Naive thymus-derived CD4-positive, alpha-beta T cell (primary cell): ENCODE measurements around the gene FTCD. TPM values are rescaled to one million over a fixed set of nuclear protein-coding genes. Genes with fewer than 3 reads are reported as not detected.
A peak's percentile ranks its signal among the peaks of the same experiment; 100 is the strongest.
"Not testable (repeated sequence)": the region's sequence is repeated elsewhere in the genome, so short reads cannot be mapped to it uniquely, and the experiment has no call there.

Experiments used
- ATAC-seq: fragments of 150-1000 bp; cut with Tn5 transposase; 2 replicates; pipeline ENCODE4 v1.10.0; 2021; ENCODE audit warnings: mild to moderate bottlenecking, moderate library complexity
- CTCF ChIA-PET: fragments of 350-600 bp; sonication (Branson Sonifier 250); formaldehyde crosslinking; loops from one replicate; lab custom pipeline; 2021; ENCODE audit warnings: antibody characterized with exemption; lab: Charles Lee
- POLR2A ChIA-PET: fragments of 350-600 bp; sonication (Branson Sonifier 250); formaldehyde crosslinking; loops from one replicate; lab custom pipeline; 2021; ENCODE audit warnings: antibody characterized with exemption, inconsistent platforms; lab: Charles Lee
- DNase-seq, 9 donors: peaks; one replicate each; pipeline versions ENCODE4 v3.0.0 to v3.0.0-alpha.2; 2020 to 2022; ENCODE audit warnings: mixed read lengths in 1 of 9
- H3K27ac ChIP-seq: one replicate; pipeline ENCODE4 v1.7.0; 2013; ENCODE audit warnings: mild to moderate bottlenecking, low read depth, low read length, moderate library complexity
- H3K27me3 ChIP-seq, 2 donors: one replicate each; pipeline ENCODE4 v1.7.0; 2013; ENCODE audit warnings: low read length in 2 of 2, mild to moderate bottlenecking in 2 of 2, moderate library complexity in 2 of 2; ENCODE audit not compliant: control insufficient read depth in 2 of 2, insufficient read depth in 2 of 2
- H3K36me3 ChIP-seq, 3 experiments: 1 replicate in 2 of 3; 2 replicates in 1 of 3; pipeline ENCODE4 v1.7.0; 2013; ENCODE audit warnings: low read length in 3 of 3, mild to moderate bottlenecking in 3 of 3, moderate library complexity in 1 of 3; ENCODE audit not compliant: insufficient read depth in 3 of 3, control insufficient read depth in 2 of 3
- H3K4me1 ChIP-seq, 2 donors: one replicate each; pipeline ENCODE4 v1.7.0; 2013; ENCODE audit warnings: low read length in 2 of 2, mild to moderate bottlenecking in 2 of 2, moderate library complexity in 1 of 2; ENCODE audit not compliant: control insufficient read depth in 2 of 2, insufficient read depth in 2 of 2
- H3K4me3 ChIP-seq: 2 replicates; pipeline ENCODE4 v1.7.0; 2013; ENCODE audit warnings: mild to moderate bottlenecking, low read length
- H3K9me3 ChIP-seq, 3 experiments: 1 replicate in 2 of 3; 2 replicates in 1 of 3; pipeline ENCODE4 v1.7.0; 2013; ENCODE audit warnings: low read length in 3 of 3; ENCODE audit not compliant: control insufficient read depth in 2 of 3
- H3K27ac Mint-ChIP-seq, 9 donors: one replicate each; pipeline ENCODE4 v1.8.0; 2020 to 2022; ENCODE audit warnings: mixed read lengths in 9 of 9, mild to moderate bottlenecking in 8 of 9, moderate library complexity in 5 of 9, inconsistent platforms in 2 of 9
- H3K27me3 Mint-ChIP-seq, 5 donors: one replicate each; pipeline ENCODE4 v1.8.0; 2021 to 2022; ENCODE audit warnings: mixed read lengths in 5 of 5, mild to moderate bottlenecking in 1 of 5
- H3K36me3 Mint-ChIP-seq, 5 donors: one replicate each; pipeline ENCODE4 v1.8.0; 2020 to 2022; ENCODE audit warnings: mixed read lengths in 5 of 5, mild to moderate bottlenecking in 3 of 5, inconsistent platforms in 1 of 5
- H3K4me1 Mint-ChIP-seq, 7 donors: one replicate each; pipeline ENCODE4 v1.8.0; 2020 to 2022; ENCODE audit warnings: mixed read lengths in 7 of 7, mild to moderate bottlenecking in 3 of 7, inconsistent platforms in 1 of 7
- H3K4me3 Mint-ChIP-seq, 10 donors: one replicate each; pipeline ENCODE4 v1.8.0; 2020 to 2022; ENCODE audit warnings: mild to moderate bottlenecking in 10 of 10, mixed read lengths in 10 of 10, moderate library complexity in 6 of 10, inconsistent platforms in 2 of 10
- H3K9me3 Mint-ChIP-seq, 11 donors: one replicate each; pipeline ENCODE4 v1.8.0; 2020 to 2022; ENCODE audit warnings: mixed read lengths in 11 of 11, mild to moderate bottlenecking in 4 of 11, inconsistent platforms in 1 of 11, moderate library complexity in 1 of 11
- intact Hi-C, 2 donors: fragments of 100-400 bp; cut with micrococcal nuclease; formaldehyde crosslinking; loops; one replicate each; pipeline ENCODE4 v1.15.1; 2023
- polyA plus RNA-seq, 2 donors: library from polyadenylated mRNA; unstranded; fragments of 300-500 nt; fragmentation: Illumina TruSeq; gene quantifications; one replicate each; pipeline ENCODE4 v1.2.3, GENCODE V29; 2021
- total RNA-seq, 6 experiments: library from RNA in 5 of 6; stranded (reverse) in 5 of 6; gene quantifications; 1 replicate in 5 of 6; 2 replicates in 1 of 6; pipeline ENCODE4 v1.2.3 and lab custom pipeline; 2021 to 2026

Gene FTCD, protein sequence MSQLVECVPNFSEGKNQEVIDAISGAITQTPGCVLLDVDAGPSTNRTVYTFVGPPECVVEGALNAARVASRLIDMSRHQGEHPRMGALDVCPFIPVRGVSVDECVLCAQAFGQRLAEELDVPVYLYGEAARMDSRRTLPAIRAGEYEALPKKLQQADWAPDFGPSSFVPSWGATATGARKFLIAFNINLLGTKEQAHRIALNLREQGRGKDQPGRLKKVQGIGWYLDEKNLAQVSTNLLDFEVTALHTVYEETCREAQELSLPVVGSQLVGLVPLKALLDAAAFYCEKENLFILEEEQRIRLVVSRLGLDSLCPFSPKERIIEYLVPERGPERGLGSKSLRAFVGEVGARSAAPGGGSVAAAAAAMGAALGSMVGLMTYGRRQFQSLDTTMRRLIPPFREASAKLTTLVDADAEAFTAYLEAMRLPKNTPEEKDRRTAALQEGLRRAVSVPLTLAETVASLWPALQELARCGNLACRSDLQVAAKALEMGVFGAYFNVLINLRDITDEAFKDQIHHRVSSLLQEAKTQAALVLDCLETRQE
- total RNA-seq, result 1 to 10 TPM in 3 of 5 experiments, under 1 TPM in 2; 0.29 to 5.7 (median 2.0) TPM
- polyA plus RNA-seq, result not detected
- 0.54 reads per million for total RNA-seq (lab: John Stamatoyannopoulos, UW)

DNA sequence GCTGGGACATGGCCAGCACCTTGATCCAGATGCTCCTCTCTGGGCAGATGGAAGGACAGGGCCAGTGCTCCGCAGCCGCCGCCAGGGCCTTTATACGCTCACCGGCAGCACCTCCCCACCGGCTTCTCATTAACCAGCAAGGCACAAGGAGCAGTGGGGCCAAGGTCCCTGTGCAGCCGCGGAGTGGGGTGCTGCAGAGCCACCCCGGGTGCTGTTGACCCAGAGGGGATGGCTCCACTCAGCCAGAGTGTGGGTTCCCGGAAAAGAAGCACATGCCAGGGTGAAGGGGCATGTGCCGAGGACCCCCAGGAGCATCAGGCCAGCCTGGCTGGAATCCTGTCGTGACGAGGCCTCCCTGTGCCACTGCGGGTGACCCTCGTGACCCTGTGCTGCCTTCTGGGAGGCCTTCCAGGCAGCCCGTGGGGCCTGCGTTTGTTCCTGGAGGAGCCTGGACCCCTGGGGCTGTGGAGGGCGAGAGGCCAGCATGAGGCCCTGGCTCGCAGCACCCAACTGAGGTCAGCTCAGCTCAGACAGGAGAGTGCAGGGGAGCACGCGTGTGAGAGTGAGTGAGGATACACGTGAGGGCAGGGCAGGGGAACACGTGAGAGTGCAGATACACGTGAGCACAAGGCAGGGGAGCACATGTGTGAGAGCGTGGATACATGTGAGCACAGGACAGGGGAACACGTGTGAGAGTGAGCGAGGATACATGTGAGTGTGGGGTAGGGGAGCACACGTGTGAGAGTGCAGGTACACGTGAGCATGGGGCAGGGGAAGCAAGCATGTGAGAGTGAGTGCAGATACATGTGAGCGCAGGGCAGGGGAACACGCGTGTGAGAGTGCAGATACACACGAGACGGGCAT, at the start of gene FTCD:
Gene FTCD, minus strand, starts transcription at position 66 of the 864 bp plus-strand sequence. Its CDS starts 56 bp downstream, at position 10.
- no peak within 1 kb of the TSS for H3K27ac ChIP-seq
- intact Hi-C loops, result no loop called here
- no peaks in the 10 kb centered on the region for H3K9me3 ChIP-seq
- no peaks in the 10 kb centered on the region for H3K36me3 ChIP-seq
- ChIA-PET POLR2A (no interaction called here), CTCF (no interaction called here)
- no peak within 1 kb of the TSS for H3K27ac Mint-ChIP-seq
- H3K4me3 Mint-ChIP-seq, result no peak within 1 kb of the TSS
- no peaks in the 10 kb centered on the region for H3K27me3 ChIP-seq
- no peaks in the 10 kb centered on the region for H3K9me3 Mint-ChIP-seq
- no peaks in the 10 kb centered on the region for H3K36me3 Mint-ChIP-seq
- no peaks in the 10 kb centered on the region for H3K27me3 Mint-ChIP-seq
- H3K4me3 ChIP-seq, result no peak within 1 kb of the TSS
- peak in 2 of 9 donors; percentile 4 to 16 for DNase-seq
- H3K4me1 Mint-ChIP-seq, result peaks cover 0 to 4% (median 0%) of the 10 kb centered on the region in 7 donors
- H3K4me1 ChIP-seq, result no peaks in the 10 kb centered on the region
- no peak for ATAC-seq

DNA sequence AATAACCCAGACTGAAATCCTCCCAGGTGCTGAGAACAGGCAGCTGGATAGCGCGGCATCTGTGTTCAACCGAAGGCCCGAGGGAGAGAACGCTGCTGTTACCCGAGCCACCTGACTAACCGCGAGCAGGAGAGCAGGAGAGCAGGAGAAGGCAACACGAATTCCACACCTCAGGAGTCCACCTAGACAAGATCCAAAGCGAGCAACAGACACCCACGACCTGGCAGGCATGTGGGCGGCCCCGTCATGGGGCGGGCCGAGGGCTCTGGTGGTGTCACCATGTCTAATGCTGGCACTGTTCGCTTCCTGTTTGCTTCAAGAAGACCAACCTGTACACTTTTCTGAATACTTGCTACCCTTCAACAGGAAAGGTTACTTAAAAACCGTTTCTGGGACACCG, 49.8 kb upstream of the FTCD start:
- no peaks in the 10 kb centered on the region for H3K4me1 ChIP-seq
- ChIA-PET CTCF (no interaction called here), POLR2A (no interaction called here)
- ATAC-seq (no peak), DNase-seq (no peak)
- Mint-ChIP-seq H3K27ac (no peak overlapping the region), H3K27me3 (no peaks in the 10 kb centered on the region), H3K9me3 (no peaks in the 10 kb centered on the region), H3K36me3 (peaks cover 7 to 38% (median 11%) of the 10 kb centered on the region in 5 donors), H3K4me1 (no peaks in the 10 kb centered on the region), H3K4me3 (no peak overlapping the region)
- H3K27ac ChIP-seq, result no peak overlapping the region
- H3K9me3 ChIP-seq, result no peaks in the 10 kb centered on the region
- no peaks in the 10 kb centered on the region for H3K27me3 ChIP-seq
- intact Hi-C loops, result no loop called here
- H3K4me3 ChIP-seq, result no peak overlapping the region
- H3K36me3 ChIP-seq, result peaks cover 0 to 75% (median 0%) of the 10 kb centered on the region in 3 experiments

DNA sequence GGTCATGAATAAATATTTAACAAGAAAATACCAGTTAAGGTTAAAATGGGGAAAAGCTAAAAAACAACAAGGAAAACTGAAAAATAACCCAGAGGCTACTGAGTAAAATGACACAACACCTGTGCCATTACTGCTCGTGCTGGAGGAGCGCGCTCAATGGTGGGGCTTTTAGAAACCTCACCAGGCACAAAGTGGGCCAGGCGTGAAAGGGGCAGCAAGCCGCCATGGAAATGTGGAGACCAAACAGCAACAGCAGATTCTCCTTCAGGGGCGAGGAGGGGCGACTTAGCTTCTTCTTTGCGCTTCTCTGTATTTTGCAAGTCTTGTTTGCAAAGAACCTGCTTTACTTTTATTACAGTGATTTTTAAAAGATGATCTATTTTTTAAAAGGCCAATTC, 47.8 kb upstream of the FTCD start:
- H3K4me3 ChIP-seq, result no peak overlapping the region
- H3K36me3 ChIP-seq, result peaks cover 0 to 60% (median 0%) of the 10 kb centered on the region in 3 experiments
- ATAC-seq (no peak), DNase-seq (no peak)
- peak overlapping the region in 4 of 9 donors; percentile 51 to 75 (median 54) for H3K27ac Mint-ChIP-seq
- no peaks in the 10 kb centered on the region for H3K27me3 ChIP-seq
- H3K27me3 Mint-ChIP-seq, result no peaks in the 10 kb centered on the region
- intact Hi-C loops, result no loop called here
- H3K4me1 ChIP-seq, result no peaks in the 10 kb centered on the region
- no peak overlapping the region for H3K4me3 Mint-ChIP-seq
- no peak overlapping the region for H3K27ac ChIP-seq
- ChIA-PET POLR2A (interaction anchor here (1.0 kb wide), 1 partner anchor 27 kb away, joined by 3 read pairs; no protein-coding TSS in a partner anchor), CTCF (no interaction called here)
- no peaks in the 10 kb centered on the region for H3K9me3 ChIP-seq
- H3K4me1 Mint-ChIP-seq, result no peaks in the 10 kb centered on the region
- H3K36me3 Mint-ChIP-seq, result peaks cover 13 to 51% (median 28%) of the 10 kb centered on the region in 5 donors
- no peaks in the 10 kb centered on the region for H3K9me3 Mint-ChIP-seq

DNA sequence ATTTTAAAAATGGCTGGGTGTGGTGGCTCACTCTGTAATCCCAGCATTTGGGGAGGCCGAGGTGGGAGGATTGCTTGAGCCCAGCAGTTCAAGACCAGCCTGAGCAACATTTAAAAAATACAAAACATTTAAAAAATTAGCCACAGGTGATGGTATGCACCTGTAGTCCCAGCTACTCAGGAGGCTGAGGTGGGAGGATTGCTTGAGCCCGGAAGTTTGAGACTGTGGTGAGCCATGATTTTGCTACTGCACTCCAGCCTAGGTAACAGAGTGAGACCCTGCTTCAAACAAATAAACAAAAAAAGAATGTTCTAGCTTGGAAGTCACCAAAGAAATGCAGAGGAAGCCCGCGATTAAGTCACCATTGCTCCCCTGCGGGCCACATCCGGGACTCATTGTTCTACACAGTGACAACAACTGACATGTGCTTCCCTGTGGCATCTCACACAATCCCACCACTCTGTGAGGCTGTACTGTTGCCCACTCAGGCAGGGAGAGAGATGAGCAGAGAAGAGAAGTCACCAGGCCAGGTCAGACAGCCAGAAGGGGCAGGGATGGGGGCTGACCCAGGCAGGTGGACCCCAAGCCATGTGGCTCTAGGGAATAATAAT, 47.3 kb upstream of the FTCD start:
- no peak overlapping the region for H3K27ac ChIP-seq
- DNase-seq (no peak), ATAC-seq (no peak)
- H3K4me1 Mint-ChIP-seq, result no peaks in the 10 kb centered on the region
- H3K9me3 Mint-ChIP-seq, result no peaks in the 10 kb centered on the region
- no peaks in the 10 kb centered on the region for H3K27me3 Mint-ChIP-seq
- no peak overlapping the region for H3K4me3 ChIP-seq
- ChIA-PET POLR2A (interaction anchor here (1.0 kb wide), 1 partner anchor 27 kb away, joined by 3 read pairs; no protein-coding TSS in a partner anchor), CTCF (no interaction called here)
- peaks cover 10 to 54% (median 29%) of the 10 kb centered on the region in 5 donors for H3K36me3 Mint-ChIP-seq
- no peaks in the 10 kb centered on the region for H3K9me3 ChIP-seq
- H3K36me3 ChIP-seq, result peaks cover 0 to 56% (median 0%) of the 10 kb centered on the region in 3 experiments
- peak overlapping the region in 3 of 9 donors; percentile 51 to 75 (median 56) for H3K27ac Mint-ChIP-seq
- no peak overlapping the region for H3K4me3 Mint-ChIP-seq
- intact Hi-C loops, result no loop called here
- H3K27me3 ChIP-seq, result no peaks in the 10 kb centered on the region
- H3K4me1 ChIP-seq, result no peaks in the 10 kb centered on the region

DNA sequence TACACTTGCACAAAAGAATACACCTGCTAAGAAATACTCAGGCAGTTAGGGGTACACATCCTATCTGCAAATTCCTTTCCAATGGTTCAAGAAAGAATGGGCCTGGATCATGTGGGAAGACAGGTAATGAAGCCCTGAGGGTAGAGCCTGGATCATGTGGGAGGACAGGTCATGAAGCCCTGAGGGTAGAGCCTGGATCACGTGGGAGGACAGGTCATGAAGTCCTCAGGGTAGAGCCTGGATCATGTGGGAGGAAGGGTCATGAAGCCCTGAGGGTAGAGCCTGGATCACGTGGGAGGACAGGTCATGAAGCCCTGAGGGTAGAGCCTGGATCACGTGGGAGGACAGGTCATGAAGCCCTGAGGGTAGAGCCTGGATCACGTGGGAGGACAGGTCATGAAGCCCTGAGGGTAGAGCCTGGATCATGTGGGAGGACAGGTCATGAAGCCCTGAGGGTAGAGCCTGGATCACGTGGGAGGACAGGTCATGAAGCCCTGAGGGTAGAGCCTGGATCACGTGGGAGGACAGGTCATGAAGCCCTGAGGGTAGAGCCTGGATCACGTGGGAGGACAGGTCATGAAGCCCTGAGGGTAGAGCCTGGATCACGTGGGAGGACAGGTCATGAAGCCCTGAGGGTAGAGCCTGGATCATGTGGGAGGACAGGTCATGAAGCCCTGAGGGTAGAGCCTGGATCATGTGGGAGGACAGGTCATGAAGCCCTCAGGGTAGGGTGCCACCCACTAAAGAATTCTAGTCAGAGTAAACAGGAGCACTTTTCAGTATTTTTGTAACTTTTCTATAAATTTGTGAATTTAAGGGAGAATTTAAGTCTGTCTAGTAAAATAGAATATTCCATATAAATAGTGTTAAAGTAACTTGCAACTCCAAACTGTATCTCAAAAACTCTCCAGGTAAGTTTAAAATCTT, 45.8 kb upstream of the FTCD start:
- ATAC-seq, H3K27me3 Mint-ChIP-seq, CTCF ChIA-PET, H3K9me3 Mint-ChIP-seq, H3K4me3 ChIP-seq, H3K4me1 Mint-ChIP-seq, H3K27ac Mint-ChIP-seq, H3K27ac ChIP-seq, H3K4me3 Mint-ChIP-seq, H3K4me1 ChIP-seq, intact Hi-C loops, H3K27me3 ChIP-seq, DNase-seq, POLR2A ChIA-PET, H3K9me3 ChIP-seq: not testable (repeated sequence)
- peaks cover 0 to 48% (median 0%) of the 10 kb centered on the region in 3 experiments for H3K36me3 ChIP-seq
- peaks cover 9 to 70% (median 31%) of the 10 kb centered on the region in 5 donors for H3K36me3 Mint-ChIP-seq
